ENCODE data around the gene LAMB4. TPM values are rescaled to one million over a fixed set of nuclear protein-coding genes. Genes with fewer than 3 reads are reported as not detected.

The LAMB4 gene, protein sequence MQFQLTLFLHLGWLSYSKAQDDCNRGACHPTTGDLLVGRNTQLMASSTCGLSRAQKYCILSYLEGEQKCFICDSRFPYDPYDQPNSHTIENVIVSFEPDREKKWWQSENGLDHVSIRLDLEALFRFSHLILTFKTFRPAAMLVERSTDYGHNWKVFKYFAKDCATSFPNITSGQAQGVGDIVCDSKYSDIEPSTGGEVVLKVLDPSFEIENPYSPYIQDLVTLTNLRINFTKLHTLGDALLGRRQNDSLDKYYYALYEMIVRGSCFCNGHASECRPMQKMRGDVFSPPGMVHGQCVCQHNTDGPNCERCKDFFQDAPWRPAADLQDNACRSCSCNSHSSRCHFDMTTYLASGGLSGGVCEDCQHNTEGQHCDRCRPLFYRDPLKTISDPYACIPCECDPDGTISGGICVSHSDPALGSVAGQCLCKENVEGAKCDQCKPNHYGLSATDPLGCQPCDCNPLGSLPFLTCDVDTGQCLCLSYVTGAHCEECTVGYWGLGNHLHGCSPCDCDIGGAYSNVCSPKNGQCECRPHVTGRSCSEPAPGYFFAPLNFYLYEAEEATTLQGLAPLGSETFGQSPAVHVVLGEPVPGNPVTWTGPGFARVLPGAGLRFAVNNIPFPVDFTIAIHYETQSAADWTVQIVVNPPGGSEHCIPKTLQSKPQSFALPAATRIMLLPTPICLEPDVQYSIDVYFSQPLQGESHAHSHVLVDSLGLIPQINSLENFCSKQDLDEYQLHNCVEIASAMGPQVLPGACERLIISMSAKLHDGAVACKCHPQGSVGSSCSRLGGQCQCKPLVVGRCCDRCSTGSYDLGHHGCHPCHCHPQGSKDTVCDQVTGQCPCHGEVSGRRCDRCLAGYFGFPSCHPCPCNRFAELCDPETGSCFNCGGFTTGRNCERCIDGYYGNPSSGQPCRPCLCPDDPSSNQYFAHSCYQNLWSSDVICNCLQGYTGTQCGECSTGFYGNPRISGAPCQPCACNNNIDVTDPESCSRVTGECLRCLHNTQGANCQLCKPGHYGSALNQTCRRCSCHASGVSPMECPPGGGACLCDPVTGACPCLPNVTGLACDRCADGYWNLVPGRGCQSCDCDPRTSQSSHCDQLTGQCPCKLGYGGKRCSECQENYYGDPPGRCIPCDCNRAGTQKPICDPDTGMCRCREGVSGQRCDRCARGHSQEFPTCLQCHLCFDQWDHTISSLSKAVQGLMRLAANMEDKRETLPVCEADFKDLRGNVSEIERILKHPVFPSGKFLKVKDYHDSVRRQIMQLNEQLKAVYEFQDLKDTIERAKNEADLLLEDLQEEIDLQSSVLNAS (N-terminal part only)
- 0.10 and 0.19 TPM in 2 replicates for total RNA-seq

DNA sequence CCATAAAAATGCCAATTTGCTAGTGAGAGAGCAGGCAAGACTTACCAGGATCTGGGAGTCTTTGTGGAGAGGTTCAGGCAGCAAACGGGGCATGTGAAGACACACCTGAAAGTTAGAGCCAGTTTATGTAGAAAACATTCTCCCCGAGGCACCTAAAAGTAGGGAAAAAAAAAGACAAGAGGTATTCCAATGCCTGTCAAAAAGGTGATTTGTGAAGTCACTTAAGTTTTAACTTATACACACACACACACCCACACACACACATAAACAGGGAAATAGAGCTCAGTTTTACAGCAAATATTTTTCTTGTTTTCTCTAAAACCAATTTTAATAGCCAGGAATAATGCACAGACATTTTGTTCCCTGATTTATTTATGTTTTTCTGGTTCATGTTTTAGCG lies at the start of gene LAMB4:
Gene LAMB4 (minus strand): TSS at position 101 of the 400 bp plus-strand sequence. CDS start 7,197 bp downstream, outside the sequence.

DNA sequence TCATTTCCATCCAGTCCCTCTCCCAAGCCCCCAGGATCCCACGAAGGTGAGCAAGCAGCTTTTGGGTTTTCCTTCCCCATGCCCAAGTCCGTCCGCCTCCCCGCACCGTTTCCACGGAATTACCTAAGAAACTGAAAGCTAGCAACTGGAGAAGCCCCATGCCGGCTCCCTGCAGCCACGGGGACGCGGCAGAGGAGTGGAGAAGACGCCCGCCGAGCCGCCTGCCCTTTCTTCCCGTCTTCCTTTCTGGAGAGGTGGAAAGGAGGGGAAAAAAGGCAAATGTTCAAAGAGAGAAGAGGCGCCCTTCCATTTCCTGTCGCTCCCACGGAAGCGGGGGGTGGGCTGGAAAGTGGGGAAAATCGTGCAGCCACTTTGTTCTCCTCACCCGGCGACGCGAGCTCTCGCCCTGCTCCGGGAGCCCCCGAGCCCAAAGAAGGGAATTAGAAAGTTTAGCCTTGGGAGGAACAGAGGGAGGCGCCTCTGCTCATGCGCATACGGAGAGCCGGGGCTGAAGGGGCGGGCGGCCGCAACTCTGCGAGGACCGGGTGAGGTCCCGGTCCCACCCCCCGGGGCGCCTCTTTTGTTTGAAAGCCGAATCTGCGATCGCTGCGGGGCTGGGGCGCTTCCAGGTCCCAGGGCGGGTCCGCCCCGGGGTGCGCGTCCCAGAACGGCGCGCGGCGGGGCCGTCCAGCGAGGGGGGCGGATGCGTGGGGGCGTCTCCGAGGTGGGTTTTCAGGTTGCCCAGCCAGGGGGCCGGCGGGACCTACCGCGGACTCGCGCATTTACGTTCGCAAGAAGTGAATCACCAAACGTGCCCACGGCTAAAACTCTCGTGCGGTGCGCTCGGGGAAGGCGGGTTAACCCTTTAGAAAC lies 127.2 kb downstream of the LAMB4 start, which contains the start of gene LAMB1:
Gene LAMB1 (minus strand): TSS at position 436 of the 873 bp plus-strand sequence. CDS start 276 bp downstream, at position 160.

Other genes starting within 250 kb of the LAMB4 start
- 30.4 and 61.6 TPM in 2 replicates for gene DLD, start 239.2 kb downstream of the LAMB4 start, total RNA-seq
- 990 and 993 TPM in 2 replicates for gene LAMB1, start 127.2 kb downstream of the LAMB4 start, total RNA-seq

Data from cardiac ventricle fibroblast (primary cell).